Type B pancreatic cell (in vitro differentiated cells): ENCODE data around the gene CELA3B. TPM values are rescaled to one million over a fixed set of nuclear protein-coding genes. Genes with fewer than 3 reads are reported as not detected.
"Not testable (repeated sequence)": the region's sequence is repeated elsewhere in the genome, so short reads cannot be mapped to it uniquely, and the experiment has no call there.

Experiments
- DNase-seq: peaks from one replicate; pipeline ENCODE4 v3.0.0; 2021; ENCODE audit warnings: mixed read lengths; ENCODE audit not compliant: unreplicated experiment; ENCODE audit errors: extremely low spot score
- H3K27ac Mint-ChIP-seq: 2 replicates; pipeline ENCODE4 v1.8.0; 2021; ENCODE audit warnings: mild to moderate bottlenecking, mixed read lengths
- H3K27me3 Mint-ChIP-seq: 2 replicates; pipeline ENCODE4 v1.8.0; 2021; ENCODE audit warnings: mixed read lengths
- H3K36me3 Mint-ChIP-seq: 2 replicates; pipeline ENCODE4 v1.8.0; 2021; ENCODE audit warnings: mixed read lengths
- H3K4me1 Mint-ChIP-seq: one replicate; pipeline ENCODE4 v1.8.0; 2021; ENCODE audit warnings: mixed read lengths; ENCODE audit not compliant: unreplicated experiment
- H3K4me3 Mint-ChIP-seq: 2 replicates; pipeline ENCODE4 v1.8.0; 2021; ENCODE audit warnings: mild to moderate bottlenecking, mixed read lengths
- H3K9me3 Mint-ChIP-seq: 2 replicates; pipeline ENCODE4 v1.8.0; 2021; ENCODE audit warnings: mixed read lengths
- CTCF ChIP-seq: fragments of 200-600 bp; sonication (generic); conservative IDR thresholded peaks from 2 replicates; pipeline ENCODE4 v1.5.0; 2021; ENCODE audit warnings: antibody characterized with exemption, mild to moderate bottlenecking
- total RNA-seq: library from RNA; stranded (reverse); gene quantifications from 2 replicates; pipeline ENCODE4 v1.2.1, GENCODE V29; 2021; ENCODE audit warnings: low replicate concordance

Gene CELA3B
- total RNA-seq, 1 donor from 2014 or later, result not detected

DNA sequence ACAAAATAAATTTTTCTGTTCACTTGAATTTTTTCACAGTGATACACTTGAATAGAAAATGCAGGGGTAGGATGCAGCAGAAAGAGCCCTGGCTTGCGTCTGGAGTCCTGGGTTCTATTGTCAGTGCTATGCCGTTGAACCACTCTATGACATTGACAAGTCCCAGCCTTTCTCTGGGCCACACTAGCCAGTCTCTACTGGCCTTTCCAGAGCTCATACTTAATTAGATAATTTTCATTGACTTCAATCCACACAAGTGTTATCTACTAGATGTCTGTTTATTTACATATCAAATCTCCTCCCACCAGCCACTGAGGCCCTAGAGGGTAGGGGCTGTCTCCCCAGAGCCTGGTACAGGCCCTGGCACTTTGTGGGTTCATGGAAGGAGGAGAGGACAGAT lies 15.5 kb upstream of the CELA3B start:
- Mint-ChIP-seq H3K4me3 (no peak overlapping the region), H3K27ac (no peak overlapping the region), H3K4me1 (peaks cover 12% of the 10 kb centered on the region), H3K27me3 (peaks cover 3% of the 10 kb centered on the region), H3K9me3 (no peaks in the 10 kb centered on the region), H3K36me3 (no peaks in the 10 kb centered on the region)
- DNase-seq, result no peak
- no peak for TF ChIP-seq CTCF

DNA sequence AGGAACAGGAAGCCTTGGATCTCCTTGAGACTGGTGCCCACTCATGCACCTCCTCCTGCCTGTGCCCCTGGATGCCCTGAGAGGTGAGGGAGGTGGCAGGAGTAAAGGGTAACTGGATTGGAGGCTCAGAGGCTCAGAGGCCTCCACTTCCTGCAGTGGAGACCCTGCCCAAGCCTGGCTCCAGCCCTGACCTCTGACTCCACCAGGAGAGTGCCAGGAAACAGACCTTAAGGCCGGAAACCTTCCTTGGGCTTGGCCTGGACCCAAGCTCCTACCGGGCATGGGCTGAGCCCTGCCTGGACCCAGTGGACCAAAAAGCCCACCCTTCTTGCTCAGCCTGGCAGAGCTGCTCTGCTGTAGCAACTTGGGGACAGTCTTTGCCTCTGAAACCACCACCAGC lies 15.0 kb upstream of the CELA3B start:
- no peak for DNase-seq
- TF ChIP-seq CTCF, result no peak
- Mint-ChIP-seq H3K9me3 (no peaks in the 10 kb centered on the region), H3K27ac (no peak overlapping the region), H3K4me1 (peaks cover 12% of the 10 kb centered on the region), H3K4me3 (no peak overlapping the region), H3K36me3 (no peaks in the 10 kb centered on the region), H3K27me3 (peaks cover 3% of the 10 kb centered on the region)

- Mint-ChIP-seq H3K4me1 (peaks cover 5% of the 10 kb centered on the region), H3K27ac (peak overlapping the region; percentile 51), H3K27me3 (peaks cover 3% of the 10 kb centered on the region), H3K9me3 (no peaks in the 10 kb centered on the region), H3K36me3 (no peaks in the 10 kb centered on the region), H3K4me3 (no peak overlapping the region)
- TF ChIP-seq CTCF, result peak; percentile 94
- DNase-seq, result peak; percentile 83
Observed at GRCh38 chr1:21963477-21964217, 13.2 kb upstream of the CELA3B start.

GRCh38 chr1:21966247-21967000 lies 10.4 kb upstream of the CELA3B start:
- Mint-ChIP-seq H3K27me3 (peaks cover 3% of the 10 kb centered on the region), H3K4me3 (no peak overlapping the region), H3K27ac (no peak overlapping the region), H3K4me1 (peaks cover 9% of the 10 kb centered on the region), H3K9me3 (no peaks in the 10 kb centered on the region), H3K36me3 (no peaks in the 10 kb centered on the region)
- TF ChIP-seq CTCF, result no peak
- no peak for DNase-seq

DNA sequence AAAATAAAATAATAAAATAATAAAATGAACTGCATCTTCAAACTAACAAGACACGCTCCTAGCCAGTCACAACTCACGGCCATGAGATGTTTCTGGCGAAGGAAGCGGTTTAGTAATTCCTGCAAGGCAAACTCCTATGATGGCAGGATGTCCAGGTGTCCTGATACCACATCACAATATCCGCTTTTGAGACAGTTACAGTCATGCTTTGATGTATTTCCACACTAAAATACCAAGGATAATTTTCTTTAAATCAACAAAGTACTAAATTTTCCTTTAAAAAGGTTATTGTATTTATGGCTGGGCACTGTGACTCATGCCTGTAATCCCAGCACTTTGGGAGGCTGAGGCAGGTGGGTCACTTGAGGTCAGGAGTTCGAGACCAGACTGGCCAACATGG lies 9.6 kb upstream of the CELA3B start:
- not testable (repeated sequence) for DNase-seq, H3K4me1 Mint-ChIP-seq, H3K27me3 Mint-ChIP-seq, H3K4me3 Mint-ChIP-seq, H3K36me3 Mint-ChIP-seq, H3K27ac Mint-ChIP-seq, H3K9me3 Mint-ChIP-seq

GRCh38 chr1:21969066-21969465 lies 7.8 kb upstream of the CELA3B start:
- not testable (repeated sequence) for H3K4me1 Mint-ChIP-seq, H3K27ac Mint-ChIP-seq, H3K36me3 Mint-ChIP-seq, H3K27me3 Mint-ChIP-seq, H3K9me3 Mint-ChIP-seq, H3K4me3 Mint-ChIP-seq, DNase-seq

- DNase-seq, H3K4me3 Mint-ChIP-seq, H3K27me3 Mint-ChIP-seq, H3K36me3 Mint-ChIP-seq, H3K9me3 Mint-ChIP-seq: not testable (repeated sequence)
- peaks cover 12% of the 10 kb centered on the region for H3K4me1 Mint-ChIP-seq
- peak overlapping the region; percentile 36 for H3K27ac Mint-ChIP-seq
Observed at GRCh38 chr1:21970523-21970922, 6.3 kb upstream of the CELA3B start.

DNA sequence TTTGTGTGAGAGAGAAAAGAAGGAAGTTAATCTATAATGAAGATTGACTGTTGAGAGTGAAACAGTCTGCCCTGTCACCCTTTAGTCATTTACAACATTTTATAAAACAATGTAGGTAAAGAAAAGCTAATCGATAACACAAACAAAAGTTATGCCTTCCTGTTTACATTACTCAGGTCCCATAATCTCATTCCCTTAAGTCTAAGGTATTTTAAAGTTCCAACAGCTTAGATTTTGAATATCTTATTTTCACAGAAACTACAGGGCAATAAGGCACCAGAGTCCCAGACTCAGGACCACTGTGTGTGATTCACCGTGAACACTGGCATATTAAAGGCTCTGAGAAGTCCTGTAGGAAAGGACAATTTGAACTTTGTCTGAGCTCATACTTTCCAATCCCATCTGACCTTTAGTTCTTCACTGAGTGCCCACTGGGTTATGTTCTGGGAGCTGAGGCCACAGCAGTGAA lies 3.8 kb upstream of the CELA3B start:
- DNase-seq, H3K4me3 Mint-ChIP-seq: not testable (repeated sequence)

DNA sequence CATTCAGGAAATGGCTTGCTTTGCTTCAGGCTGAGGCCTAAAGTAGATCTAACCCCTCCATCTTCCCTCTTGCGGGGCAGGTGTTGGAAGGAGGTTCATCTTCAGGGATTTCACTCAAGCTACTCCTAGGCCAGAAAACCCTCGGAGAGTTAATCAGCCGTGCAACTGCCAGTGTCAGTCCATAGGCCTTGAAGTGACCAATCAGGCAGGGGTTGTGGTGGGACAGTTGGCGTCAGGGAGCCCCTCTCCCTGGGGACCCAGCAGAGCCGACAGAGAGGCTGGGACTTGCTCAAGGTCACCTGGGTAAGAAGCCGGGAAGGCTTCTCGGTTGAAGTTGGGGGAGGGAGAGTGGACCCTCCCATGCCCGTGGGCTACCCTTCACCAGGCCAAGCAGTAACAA lies 2.9 kb upstream of the CELA3B start:
- H3K4me3 Mint-ChIP-seq, result peak overlapping the region; percentile 2
- peak overlapping the region; percentile 64 for H3K27ac Mint-ChIP-seq
- not testable (repeated sequence) for H3K9me3 Mint-ChIP-seq

More for the DNA sequence above, 3.8 kb upstream of the CELA3B start:
- not testable (repeated sequence) for H3K27me3 Mint-ChIP-seq, H3K9me3 Mint-ChIP-seq, H3K36me3 Mint-ChIP-seq
- Mint-ChIP-seq H3K27ac (peak overlapping the region; percentile 64), H3K4me1 (peaks cover 12% of the 10 kb centered on the region)

DNA sequence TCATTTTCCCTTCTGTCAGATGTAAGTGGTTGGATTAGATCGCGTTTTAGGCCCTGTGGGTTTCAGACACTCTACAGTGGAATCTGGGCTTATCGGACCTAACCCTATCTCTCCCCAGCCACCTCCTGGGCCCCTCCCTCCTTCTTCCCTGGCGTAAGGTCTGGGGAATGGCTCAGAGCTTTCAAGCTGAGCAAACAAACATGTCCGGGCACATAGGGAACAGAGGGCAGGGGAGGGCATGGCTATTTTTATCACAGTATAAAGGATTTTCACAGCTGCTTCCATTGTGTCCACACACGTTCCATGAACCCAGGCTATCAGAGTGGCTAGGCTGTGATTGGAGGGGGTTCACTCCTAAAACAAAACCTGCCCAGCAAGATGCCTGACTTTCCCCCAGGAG lies 2.1 kb upstream of the CELA3B start:
- not testable (repeated sequence) for DNase-seq, H3K4me3 Mint-ChIP-seq, H3K27me3 Mint-ChIP-seq, H3K36me3 Mint-ChIP-seq, H3K9me3 Mint-ChIP-seq
- peaks cover 12% of the 10 kb centered on the region for H3K4me1 Mint-ChIP-seq
- peak overlapping the region; percentile 85 for H3K27ac Mint-ChIP-seq

More for the DNA sequence above, 2.9 kb upstream of the CELA3B start:
- not testable (repeated sequence) for DNase-seq, H3K36me3 Mint-ChIP-seq, H3K27me3 Mint-ChIP-seq
- H3K4me1 Mint-ChIP-seq, result peaks cover 12% of the 10 kb centered on the region
